Natural killer cell treated with Interleukin-12 subunit alpha and Interleukin-12 subunit beta and Interleukin-15 and Interleukin-18, amount 100 ng/mL, for 72 hours (primary cell): Measurements from ENCODE around the gene ITGBL1. TPM values are rescaled to one million over a fixed set of nuclear protein-coding genes. Genes with fewer than 3 reads are reported as not detected.
A peak's percentile ranks its signal among the peaks of the same experiment; 100 is the strongest.

Experiments used
- ATAC-seq, 2 donors: fragments of 150-1000 bp; cut with Tn5 transposase in 1 of 2; sonication (Bioruptor Pico), chemical (Tn5 transposase) in 1 of 2; 2 replicates each; pipeline ENCODE4 v1.10.0; 2021
- DNase-seq: peaks from one replicate; pipeline ENCODE4 v3.0.0; 2022; ENCODE audit warnings: low spot score
- H3K27ac Mint-ChIP-seq, 2 donors: 1 replicate in 1 of 2; 2 replicates in 1 of 2; pipeline ENCODE4 v1.8.0; 2022; ENCODE audit warnings: mixed read lengths in 2 of 2, mild to moderate bottlenecking in 1 of 2, moderate library complexity in 1 of 2
- H3K27me3 Mint-ChIP-seq, 2 donors: 1 replicate in 1 of 2; 2 replicates in 1 of 2; pipeline ENCODE4 v1.8.0; 2022; ENCODE audit warnings: mixed read lengths in 2 of 2
- H3K36me3 Mint-ChIP-seq: one replicate; pipeline ENCODE4 v1.8.0; 2022; ENCODE audit warnings: mixed read lengths
- H3K4me1 Mint-ChIP-seq, 2 donors: 1 replicate in 1 of 2; 2 replicates in 1 of 2; pipeline ENCODE4 v1.8.0; 2022; ENCODE audit warnings: low read depth in 2 of 2, mixed read lengths in 2 of 2, mild to moderate bottlenecking in 1 of 2
- H3K4me3 Mint-ChIP-seq: one replicate; pipeline ENCODE4 v1.8.0; 2022; ENCODE audit warnings: mixed read lengths
- H3K9me3 Mint-ChIP-seq: 2 replicates; pipeline ENCODE4 v1.8.0; 2022; ENCODE audit warnings: mixed read lengths
- total RNA-seq, 2 donors: library from RNA; stranded (reverse); gene quantifications; one replicate each; pipeline ENCODE4 v1.2.3, GENCODE V29; 2022

ITGBL1 gene
- total RNA-seq, 2 donors from 2014 or later: not detected

- Mint-ChIP-seq H3K9me3 (no peaks in the 10 kb centered on the region), H3K4me3 (no peak overlapping the region), H3K27ac (no peak overlapping the region), H3K36me3 (no peaks in the 10 kb centered on the region), H3K27me3 (peaks cover 5 to 14% of the 10 kb centered on the region in 2 donors), H3K4me1 (no peaks in the 10 kb centered on the region)
- DNase-seq: no peak
- no peak for ATAC-seq
Measured at GRCh38 chr13:101572456-101572855, 120.0 kb downstream of the ITGBL1 start.

DNA sequence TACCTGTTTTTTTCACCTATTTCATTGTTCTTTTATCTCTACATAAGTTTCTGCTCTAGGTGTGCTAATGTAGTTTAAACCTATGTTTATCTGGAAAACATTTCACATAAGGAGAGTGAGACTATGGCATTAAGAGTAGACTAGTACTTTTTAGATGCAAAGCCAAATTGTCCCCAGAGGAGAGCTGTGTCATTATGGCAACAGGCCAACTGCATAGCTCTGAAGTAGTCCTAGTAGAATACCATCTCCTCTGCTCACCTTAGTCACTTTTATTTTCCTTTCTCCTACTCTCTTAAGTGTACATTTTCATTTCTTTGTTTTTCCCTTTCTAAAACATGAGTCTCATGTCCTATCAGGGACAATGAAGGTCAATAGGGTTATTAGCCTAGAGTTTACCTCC is 123.1 kb downstream of the ITGBL1 start:
- H3K4me3 Mint-ChIP-seq: no peak overlapping the region
- DNase-seq (no peak), ATAC-seq (no peak)
- H3K4me1 Mint-ChIP-seq: no peaks in the 10 kb centered on the region
- no peaks in the 10 kb centered on the region for H3K36me3 Mint-ChIP-seq
- peaks cover 6 to 10% of the 10 kb centered on the region in 2 donors for H3K27me3 Mint-ChIP-seq
- no peaks in the 10 kb centered on the region for H3K9me3 Mint-ChIP-seq
- no peak overlapping the region for H3K27ac Mint-ChIP-seq

GRCh38 chr13:101576455-101576854 is 124.0 kb downstream of the ITGBL1 start:
- ATAC-seq (no peak), DNase-seq (no peak)
- no peak overlapping the region for H3K27ac Mint-ChIP-seq
- no peaks in the 10 kb centered on the region for H3K36me3 Mint-ChIP-seq
- H3K4me3 Mint-ChIP-seq: no peak overlapping the region
- H3K27me3 Mint-ChIP-seq: peaks cover 6 to 7% of the 10 kb centered on the region in 2 donors
- no peaks in the 10 kb centered on the region for H3K4me1 Mint-ChIP-seq
- H3K9me3 Mint-ChIP-seq: no peaks in the 10 kb centered on the region

GRCh38 chr13:101576977-101577376 is 124.5 kb downstream of the ITGBL1 start:
- Mint-ChIP-seq H3K27ac (no peak overlapping the region), H3K4me1 (no peaks in the 10 kb centered on the region), H3K9me3 (no peaks in the 10 kb centered on the region), H3K36me3 (no peaks in the 10 kb centered on the region), H3K27me3 (peaks cover 2 to 6% of the 10 kb centered on the region in 2 donors), H3K4me3 (no peak overlapping the region)
- ATAC-seq (no peak), DNase-seq (no peak)

DNA sequence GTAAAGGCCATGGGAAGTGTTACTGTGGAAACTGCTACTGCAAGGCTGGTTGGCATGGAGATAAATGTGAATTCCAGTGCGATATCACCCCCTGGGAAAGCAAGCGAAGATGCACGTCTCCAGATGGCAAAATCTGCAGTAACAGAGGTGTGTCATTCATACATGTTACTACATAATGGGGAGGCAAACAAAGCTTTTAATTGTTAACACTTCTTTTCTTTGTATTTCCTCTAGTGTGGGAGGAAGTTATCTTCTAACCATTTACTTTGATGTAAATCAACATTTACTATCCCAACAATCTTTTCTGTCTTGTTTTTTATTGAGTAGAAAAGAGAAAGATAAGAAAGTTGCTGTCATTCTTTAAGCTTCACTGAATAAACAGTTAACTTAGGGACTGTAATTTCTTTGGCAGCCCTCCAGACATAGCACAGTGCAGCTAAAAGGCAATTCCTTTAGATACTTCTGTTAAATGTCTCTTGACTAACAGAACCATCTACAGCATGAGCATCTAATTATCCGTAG is 126.9 kb downstream of the ITGBL1 start:
- ATAC-seq (no peak), DNase-seq (no peak)
- Mint-ChIP-seq H3K27me3 (peaks cover 5 to 7% of the 10 kb centered on the region in 2 donors), H3K27ac (no peak overlapping the region), H3K4me1 (no peaks in the 10 kb centered on the region), H3K4me3 (no peak overlapping the region), H3K9me3 (no peaks in the 10 kb centered on the region), H3K36me3 (no peaks in the 10 kb centered on the region)

GRCh38 chr13:101584331-101584730 is 131.9 kb downstream of the ITGBL1 start:
- Mint-ChIP-seq H3K9me3 (peaks cover 5% of the 10 kb centered on the region), H3K27ac (no peak overlapping the region), H3K36me3 (no peaks in the 10 kb centered on the region), H3K4me3 (no peak overlapping the region), H3K27me3 (peaks cover 2 to 20% of the 10 kb centered on the region in 2 donors), H3K4me1 (no peaks in the 10 kb centered on the region)
- no peak for DNase-seq
- no peak for ATAC-seq

DNA sequence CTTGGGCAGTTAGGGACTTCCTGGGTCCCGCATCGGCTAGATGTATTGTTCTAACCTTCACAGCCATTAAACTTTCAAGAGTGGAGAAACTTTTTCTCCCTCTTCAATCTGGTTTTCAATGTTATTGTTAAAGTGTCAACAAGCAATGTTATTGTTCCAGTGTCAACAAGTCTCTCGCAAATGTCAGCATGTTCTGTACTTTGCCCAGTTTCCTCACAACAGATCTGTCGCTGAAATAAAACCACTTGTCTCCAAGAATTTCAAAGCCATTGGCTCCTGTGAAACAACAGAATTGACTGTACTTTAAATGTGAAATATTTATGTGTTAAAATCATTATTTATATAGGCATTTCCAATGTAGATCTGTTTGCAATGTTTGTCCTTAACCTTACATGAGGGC is 138.0 kb downstream of the ITGBL1 start:
- ATAC-seq (no peak), DNase-seq (no peak)
- H3K27ac Mint-ChIP-seq: no peak overlapping the region
- no peaks in the 10 kb centered on the region for H3K4me1 Mint-ChIP-seq
- peaks cover 0 to 6% of the 10 kb centered on the region in 2 donors for H3K27me3 Mint-ChIP-seq
- H3K4me3 Mint-ChIP-seq: no peak overlapping the region
- H3K36me3 Mint-ChIP-seq: no peaks in the 10 kb centered on the region
- H3K9me3 Mint-ChIP-seq: peaks cover 4% of the 10 kb centered on the region

GRCh38 chr13:101594936-101595335 is 142.5 kb downstream of the ITGBL1 start:
- no peak for DNase-seq
- Mint-ChIP-seq H3K9me3 (no peaks in the 10 kb centered on the region), H3K36me3 (no peaks in the 10 kb centered on the region), H3K27ac (no peak overlapping the region), H3K4me1 (no peaks in the 10 kb centered on the region), H3K4me3 (no peak overlapping the region), H3K27me3 (no peaks in the 10 kb centered on the region)
- no peak for ATAC-seq

DNA sequence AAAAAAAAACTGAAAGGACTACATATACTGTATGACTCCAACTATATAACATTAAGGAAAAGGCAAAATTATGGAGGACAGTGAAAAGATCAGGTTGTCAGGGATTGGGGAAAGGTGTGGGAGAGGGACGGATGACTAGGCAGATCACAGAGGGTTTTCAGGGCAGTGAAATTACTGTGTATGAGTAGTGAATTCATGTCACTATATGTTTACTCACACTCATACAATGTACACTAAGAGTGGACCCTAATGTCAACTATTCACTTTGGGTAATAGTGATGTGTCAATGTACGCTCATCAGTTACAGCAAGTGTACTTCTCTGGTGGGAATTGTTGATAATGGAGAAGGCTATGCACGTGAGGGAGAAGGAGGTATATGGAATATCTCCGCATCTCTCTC is 144.3 kb downstream of the ITGBL1 start:
- Mint-ChIP-seq H3K27ac (no peak overlapping the region), H3K4me3 (no peak overlapping the region), H3K4me1 (no peaks in the 10 kb centered on the region), H3K9me3 (peaks cover 4% of the 10 kb centered on the region), H3K27me3 (peaks cover 0 to 10% of the 10 kb centered on the region in 2 donors), H3K36me3 (no peaks in the 10 kb centered on the region)
- DNase-seq: no peak
- ATAC-seq: no peak

GRCh38 chr13:101611491-101612475 is 159.3 kb downstream of the ITGBL1 start:
- ATAC-seq: no peak

DNA sequence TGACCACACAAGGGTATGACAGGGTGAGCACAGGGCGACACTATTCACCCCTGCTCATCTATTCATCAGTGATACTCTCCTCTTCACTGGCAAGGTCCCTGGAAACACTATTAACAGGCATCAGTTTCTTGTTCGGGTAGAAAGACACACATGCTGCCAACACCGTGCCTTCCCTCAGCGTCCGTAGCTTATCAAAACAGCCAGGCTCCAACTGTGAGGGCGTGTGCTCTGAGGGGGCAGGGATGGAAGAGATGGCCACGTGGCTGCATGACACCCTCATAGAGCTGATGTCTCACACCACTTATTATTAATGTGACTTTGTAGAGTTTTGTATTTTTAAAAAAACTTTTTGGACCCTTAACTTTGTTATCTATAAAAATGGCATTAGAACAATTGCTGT is 160.3 kb downstream of the ITGBL1 start:
- Mint-ChIP-seq H3K4me3 (no peak overlapping the region), H3K9me3 (peaks cover 3% of the 10 kb centered on the region), H3K36me3 (no peaks in the 10 kb centered on the region), H3K27ac (no peak overlapping the region), H3K27me3 (peaks cover 12 to 13% of the 10 kb centered on the region in 2 donors), H3K4me1 (no peaks in the 10 kb centered on the region)
- ATAC-seq: no peak
- DNase-seq: no peak

More at GRCh38 chr13:101611491-101612475, 159.3 kb downstream of the ITGBL1 start:
- Mint-ChIP-seq H3K27me3 (peaks cover 12 to 15% of the 10 kb centered on the region in 2 donors), H3K9me3 (peaks cover 3% of the 10 kb centered on the region), H3K27ac (no peak overlapping the region), H3K4me3 (no peak overlapping the region), H3K36me3 (no peaks in the 10 kb centered on the region), H3K4me1 (no peaks in the 10 kb centered on the region)
- DNase-seq: no peak

- no peak overlapping the region for H3K4me3 Mint-ChIP-seq
- no peaks in the 10 kb centered on the region for H3K36me3 Mint-ChIP-seq
- H3K27me3 Mint-ChIP-seq: peaks cover 12% of the 10 kb centered on the region in 2 donors
- no peak for ATAC-seq
- H3K9me3 Mint-ChIP-seq: peaks cover 3% of the 10 kb centered on the region
- H3K4me1 Mint-ChIP-seq: peaks cover 3 to 7% of the 10 kb centered on the region in 2 donors
- no peak overlapping the region for H3K27ac Mint-ChIP-seq
- no peak for DNase-seq
Measured at GRCh38 chr13:101614491-101614890, 162.0 kb downstream of the ITGBL1 start.

DNA sequence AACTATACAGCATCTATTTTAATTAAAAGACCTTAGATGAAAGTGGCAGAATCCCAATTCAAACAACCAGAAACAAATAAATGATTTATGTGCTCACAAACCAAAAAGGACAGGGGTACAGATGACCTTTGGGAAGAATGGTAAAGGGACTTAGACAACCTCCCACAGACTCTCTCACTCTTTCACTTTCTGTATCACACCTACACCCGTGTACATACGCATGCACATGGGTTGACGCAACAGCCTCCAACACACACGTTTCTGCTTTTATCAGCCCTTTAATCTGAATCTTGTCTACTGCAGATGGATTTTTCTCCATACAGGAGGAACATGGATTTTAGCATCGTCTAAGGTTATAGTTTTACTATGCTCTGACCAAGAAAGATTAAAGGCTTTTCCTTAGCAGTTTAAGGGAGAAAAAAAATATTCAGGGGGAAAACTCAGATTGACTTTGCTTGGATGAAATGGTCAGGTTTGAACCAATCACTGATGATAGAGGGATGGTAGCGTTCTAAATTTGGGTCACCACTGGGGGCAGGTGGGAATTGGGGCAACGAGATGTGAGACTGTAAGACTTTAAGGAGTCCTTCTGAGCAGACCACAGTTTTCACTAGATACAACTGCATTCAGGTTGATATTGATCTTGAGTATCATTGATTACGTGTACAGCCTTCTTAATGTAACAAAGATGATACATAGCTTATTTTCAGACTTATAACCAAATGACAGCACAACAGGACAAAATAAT is 166.1 kb downstream of the ITGBL1 start:
- peaks cover 4 to 8% of the 10 kb centered on the region in 2 donors for H3K27me3 Mint-ChIP-seq
- peak; percentile 65 to 74 for ATAC-seq
- peaks cover 3% of the 10 kb centered on the region for H3K9me3 Mint-ChIP-seq

DNA sequence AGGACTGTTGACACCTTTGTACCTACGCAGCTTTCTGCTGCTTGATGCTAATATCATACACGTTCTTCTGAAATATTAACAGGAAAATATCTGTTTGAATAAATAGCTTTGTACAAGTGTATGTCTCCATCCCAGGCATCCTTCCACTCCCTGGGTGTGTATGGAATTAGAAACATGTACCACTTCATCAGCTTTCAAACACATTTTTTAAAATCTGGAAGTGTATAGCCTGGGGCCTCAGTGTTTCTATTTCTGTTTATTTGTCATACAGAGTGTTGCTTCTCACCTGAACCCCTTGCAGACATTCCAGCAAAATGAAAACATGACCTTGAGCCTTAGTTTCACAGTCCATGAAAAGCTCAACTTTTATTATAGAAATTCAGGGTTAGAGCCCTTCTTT is 168.6 kb downstream of the ITGBL1 start:
- no peak for ATAC-seq
- H3K27me3 Mint-ChIP-seq: no peaks in the 10 kb centered on the region
- H3K4me1 Mint-ChIP-seq: peaks cover 16 to 23% of the 10 kb centered on the region in 2 donors
- H3K36me3 Mint-ChIP-seq: no peaks in the 10 kb centered on the region
- DNase-seq: no peak
- no peak overlapping the region for H3K27ac Mint-ChIP-seq
- no peak overlapping the region for H3K4me3 Mint-ChIP-seq
- no peaks in the 10 kb centered on the region for H3K9me3 Mint-ChIP-seq

More for the DNA sequence above, 166.1 kb downstream of the ITGBL1 start:
- Mint-ChIP-seq H3K4me3 (peak overlapping the region; percentile 57), H3K4me1 (peaks cover 5 to 10% of the 10 kb centered on the region in 2 donors), H3K27ac (no peak overlapping the region), H3K36me3 (no peaks in the 10 kb centered on the region)
- no peak for DNase-seq
